ENCODE measurements around the gene MTHFD1L.

DNA sequence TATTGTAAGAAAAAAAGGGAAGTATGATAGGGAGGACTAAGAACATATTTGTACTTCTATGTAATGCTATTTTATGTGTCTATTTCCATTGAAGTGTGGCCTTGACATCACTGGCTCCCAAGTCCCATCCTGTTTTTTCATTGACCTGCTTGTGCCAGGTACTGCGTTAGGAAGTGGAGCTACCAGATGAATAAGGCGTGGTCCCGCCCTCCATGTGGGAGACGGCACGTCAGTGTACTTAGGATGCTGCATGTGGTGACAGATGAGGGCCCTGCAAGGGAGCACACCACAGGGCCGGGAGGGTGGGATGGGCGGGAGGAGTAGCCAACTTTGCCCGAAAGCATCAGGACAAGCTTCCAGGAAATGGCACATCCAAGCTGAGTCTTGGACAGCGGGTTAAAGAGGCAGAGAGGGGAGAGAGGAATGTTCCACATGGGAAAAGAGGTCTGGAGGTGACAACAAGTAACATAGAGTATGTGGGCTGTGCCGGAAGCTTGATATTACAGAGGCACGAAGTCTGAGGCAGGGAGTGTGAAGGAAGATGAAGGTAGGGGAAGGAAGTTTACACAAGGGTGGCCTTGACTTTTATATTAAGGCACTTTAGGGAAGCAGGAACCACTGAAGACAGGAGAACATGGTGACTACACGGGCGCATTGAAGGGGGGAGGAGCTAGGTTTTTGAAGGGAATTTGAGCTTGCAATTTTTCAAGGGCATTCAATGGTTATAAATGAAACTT, 140.6 kb downstream of the MTHFD1L start:
- no peak for TF ChIP-seq CTCF (IDR thresholded peaks at IDR 0.05)
- no peak for TF ChIP-seq POLR2A (IDR thresholded peaks at IDR 0.05)
- no peak for TF ChIP-seq POLR2AphosphoS5 (IDR thresholded peaks at IDR 0.05)

Measured in stomach (tissue), 4 donors.